HG03045 (cell line): ENCODE data around the gene CPXM2.

Experiments used
- ATAC-seq: cut with Tn5 transposase; IDR thresholded peaks from one replicate; pipeline ENCODE4 v1.9.1; 2021; ENCODE audit warnings: mild to moderate bottlenecking, moderate library complexity; ENCODE audit not compliant: unreplicated experiment

Gene CPXM2

DNA sequence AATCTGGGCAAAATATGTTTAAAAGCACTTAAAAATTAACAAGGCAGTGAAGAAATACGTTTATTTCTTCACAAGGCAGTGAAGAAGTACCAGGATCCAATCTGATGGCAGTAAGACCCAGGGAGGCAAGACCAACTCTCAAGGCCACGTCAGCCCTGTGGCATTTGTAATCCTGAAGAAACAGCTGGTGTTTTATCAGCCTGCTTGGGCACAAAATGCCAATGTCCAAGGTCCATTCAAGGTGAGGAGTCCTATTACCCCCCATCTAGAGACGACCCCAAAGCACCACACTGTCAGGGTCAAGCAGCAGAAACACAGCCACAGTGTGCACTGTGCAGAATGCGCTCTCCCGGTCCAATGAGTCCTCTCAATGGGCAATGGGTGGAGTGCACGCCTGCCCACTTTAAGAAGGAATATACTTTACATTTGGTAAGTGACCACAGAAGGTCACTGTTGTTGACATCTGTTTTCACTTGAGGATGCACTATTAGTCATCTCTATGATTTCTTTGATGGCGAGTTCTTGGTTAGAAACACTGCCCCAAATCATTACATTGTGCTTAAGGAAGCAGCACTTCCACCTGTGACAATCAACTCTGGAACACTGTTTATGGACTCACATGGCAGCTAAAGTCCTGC, 12.8 kb downstream of the CPXM2 start:
- no peak for ATAC-seq

DNA sequence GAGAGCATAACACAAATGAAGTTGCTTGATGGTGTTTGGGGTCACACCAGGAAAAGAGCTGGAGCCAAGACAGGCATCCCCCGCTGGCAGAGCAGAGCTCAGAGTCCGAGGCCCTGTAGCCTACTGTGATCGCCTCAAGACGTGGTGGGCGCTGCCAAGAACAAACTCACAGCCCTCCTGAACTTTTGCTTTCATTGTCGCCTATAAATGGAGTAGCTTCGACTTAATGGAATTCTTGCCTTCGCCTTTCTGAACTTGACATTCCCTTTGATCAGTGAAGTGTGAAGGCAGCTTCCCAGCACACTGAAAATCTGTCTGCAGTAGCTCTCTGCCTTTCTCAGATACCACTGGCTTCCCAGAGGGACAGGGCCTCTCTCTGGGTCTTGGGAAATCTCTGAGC, 21.3 kb downstream of the CPXM2 start:
- ATAC-seq: no peak

DNA sequence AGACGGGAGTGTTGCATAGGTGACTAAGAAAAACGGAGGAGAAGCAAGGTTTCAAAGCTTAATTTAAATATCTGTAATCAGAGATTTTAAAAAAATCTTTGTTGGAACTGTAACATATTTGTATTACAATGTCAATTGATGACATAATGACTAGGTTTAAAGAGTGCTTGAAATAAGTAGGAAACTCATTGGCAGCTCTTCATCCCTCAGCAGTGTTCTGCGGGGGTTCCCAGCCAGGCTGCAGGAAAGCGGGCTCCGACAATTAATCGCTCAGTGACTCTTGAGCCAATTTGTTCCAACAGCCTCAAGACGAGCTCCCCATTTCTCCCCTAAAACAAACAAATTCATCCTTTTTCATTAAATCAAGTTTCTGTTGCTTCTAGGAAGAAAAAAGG, 22.6 kb downstream of the CPXM2 start:
- no peak for ATAC-seq

DNA sequence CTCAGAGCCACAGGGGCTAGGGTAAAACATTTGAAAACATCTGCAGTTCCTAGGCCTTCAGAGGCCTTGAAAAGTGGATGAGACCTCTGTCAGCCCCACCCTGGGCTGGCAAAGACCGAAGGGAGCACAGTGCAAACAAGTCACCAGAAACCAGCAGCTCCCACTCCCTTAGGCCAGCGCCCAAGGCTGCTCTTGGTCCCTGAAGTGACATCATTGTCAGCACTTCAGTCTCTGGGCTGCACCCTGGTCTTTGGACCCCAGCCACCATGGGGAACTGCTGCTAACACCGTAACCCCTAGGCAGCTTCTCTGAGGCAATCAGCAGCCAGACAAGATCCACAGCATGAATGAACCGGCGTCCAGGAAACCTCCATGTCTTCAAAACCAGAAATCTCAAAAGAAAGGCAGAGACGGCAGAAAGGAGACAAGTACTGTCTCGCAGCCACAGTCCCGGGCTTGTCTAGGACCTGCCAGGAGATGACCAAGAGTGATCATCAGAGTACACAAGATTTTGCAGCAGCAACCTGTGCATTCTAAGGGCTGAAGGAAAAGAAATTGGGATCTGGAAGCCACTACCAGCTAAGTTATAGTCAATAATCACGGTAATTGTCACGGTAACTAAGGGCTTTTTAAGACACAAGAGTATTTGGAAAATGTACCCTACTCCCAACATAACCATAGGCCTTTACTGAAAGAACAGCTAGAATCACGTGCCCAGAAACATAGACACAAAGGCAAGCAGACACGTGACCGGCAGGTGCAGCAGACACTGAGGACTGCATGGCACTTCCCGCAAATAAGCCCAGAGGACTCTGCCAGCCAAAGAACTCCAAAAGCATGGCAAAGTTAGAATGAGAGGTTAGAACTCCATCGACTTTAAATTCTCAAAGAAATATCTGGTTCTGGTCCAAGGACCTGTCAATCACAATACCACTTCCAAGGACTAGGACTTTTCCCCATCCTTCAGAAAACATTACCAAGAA, 23.3 kb downstream of the CPXM2 start:
- no peak for ATAC-seq

DNA sequence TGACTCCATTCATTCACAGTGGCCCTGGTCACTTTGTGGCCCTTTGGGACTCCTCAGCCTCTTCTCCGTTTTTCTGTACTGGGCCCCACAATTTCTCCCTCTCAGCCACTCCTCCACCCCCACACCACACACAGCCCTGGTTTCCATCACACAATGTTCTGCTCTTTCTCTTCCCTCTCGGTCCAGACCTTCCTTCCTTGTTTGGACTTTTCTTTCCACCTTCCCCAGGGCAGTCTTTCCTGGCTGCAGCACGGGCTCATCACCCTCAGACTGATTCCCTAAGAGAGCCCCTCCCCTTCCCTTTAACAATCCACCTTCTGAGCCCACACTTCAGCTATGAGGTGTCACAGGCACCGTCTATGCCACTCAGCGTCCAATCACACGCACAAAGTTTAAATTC, 25.7 kb downstream of the CPXM2 start:
- no peak for ATAC-seq

DNA sequence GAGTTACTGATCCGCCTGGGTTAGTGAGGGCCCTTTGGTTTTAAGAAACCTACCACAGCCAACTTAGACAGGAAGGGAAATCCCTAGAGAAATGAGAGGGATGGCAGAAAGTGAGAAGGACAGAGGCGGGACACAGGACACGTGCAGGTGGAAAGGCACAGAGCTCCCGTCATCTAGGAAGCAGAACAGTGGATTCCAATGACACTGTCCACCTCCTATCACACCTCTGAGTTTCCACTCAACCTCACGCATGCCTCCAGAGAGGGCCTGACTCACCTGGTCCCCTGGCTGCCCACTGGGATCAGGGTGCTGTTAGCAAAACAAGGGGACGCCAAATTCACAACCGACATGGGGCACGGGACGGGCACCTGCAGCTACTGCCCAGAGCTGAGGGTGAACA, 26.3 kb downstream of the CPXM2 start:
- no peak for ATAC-seq

GRCh38 chr10:123864923-123865322, 26.7 kb downstream of the CPXM2 start:
- ATAC-seq: no peak

GRCh38 chr10:123863721-123864482, 27.7 kb downstream of the CPXM2 start:
- ATAC-seq: no peak

DNA sequence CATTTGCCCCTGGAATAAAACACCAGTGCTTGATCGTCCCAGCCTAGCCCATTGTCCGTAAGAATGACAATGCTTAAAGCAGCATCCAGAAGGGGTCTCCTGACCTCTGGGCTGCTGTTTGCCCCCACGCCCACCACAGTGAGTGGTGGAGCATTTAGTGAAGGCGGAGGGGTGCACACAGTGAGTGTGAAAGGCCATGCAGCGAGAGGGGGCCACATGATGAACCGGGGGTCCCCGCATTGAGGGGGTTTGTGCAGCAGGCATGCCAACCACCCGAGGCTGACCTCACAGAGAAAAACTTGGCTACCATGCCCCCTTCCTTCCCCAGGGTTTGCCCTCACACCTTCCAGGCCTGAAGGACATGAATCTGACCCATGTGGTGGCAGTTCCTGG, 28.4 kb downstream of the CPXM2 start:
- ATAC-seq: no peak

DNA sequence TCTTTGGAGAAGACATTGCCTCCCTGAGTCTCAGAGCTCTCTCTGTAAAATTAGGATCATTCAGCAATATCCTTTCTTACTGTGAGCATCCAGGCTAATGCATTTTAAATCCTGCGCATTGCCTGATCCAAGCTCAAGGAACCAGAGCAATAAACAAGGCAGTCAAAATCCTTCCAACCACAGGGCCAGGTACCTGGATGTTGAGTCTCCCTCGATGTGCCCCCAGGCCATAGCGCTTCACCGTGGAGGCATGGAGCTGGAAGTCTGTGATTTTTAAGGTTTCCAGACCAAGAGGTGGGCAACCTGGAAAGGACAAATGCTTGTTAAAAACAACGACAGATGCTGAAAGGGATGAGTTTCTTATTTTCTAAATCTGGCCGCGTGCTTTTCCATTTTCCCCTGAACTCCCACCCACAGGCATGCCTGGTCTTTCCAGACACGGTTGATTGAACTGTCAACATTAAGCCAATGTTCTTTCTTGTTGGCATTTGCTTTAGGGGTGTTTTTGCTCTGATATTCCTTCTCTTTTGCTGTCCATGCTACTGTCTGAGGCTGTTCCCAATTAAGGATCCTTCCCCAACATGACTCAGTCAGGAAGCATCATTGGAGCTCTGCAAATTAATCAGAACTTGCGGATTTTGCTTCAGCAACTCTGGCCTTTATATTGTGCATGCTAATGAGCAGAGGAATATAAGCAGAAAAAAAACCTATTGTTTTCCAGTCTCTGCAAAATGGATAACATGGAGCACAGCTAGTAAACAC, 29.0 kb downstream of the CPXM2 start:
- no peak for ATAC-seq

DNA sequence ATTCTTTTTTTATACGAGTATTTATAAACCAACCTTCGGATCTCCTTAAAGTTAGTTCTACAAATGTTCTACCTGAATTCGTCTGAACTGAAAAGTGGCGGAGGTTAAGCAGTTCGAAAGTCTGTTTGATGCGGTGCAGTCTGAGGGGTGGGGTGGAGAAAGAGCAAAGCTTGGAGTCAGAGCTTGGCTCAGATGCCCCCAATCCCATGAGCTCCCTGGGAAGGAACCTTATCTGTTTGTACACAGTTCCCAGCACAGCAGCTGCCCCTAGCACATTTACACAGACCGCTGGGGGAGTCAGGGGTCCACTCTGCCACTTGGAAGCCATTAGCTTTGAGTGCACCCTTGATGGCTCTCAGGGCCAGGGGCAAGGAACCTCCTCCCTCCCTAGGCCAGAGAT, 30.8 kb downstream of the CPXM2 start:
- no peak for ATAC-seq

- ATAC-seq: no peak
Measured at GRCh38 chr10:123860209-123860608, 31.4 kb downstream of the CPXM2 start.

DNA sequence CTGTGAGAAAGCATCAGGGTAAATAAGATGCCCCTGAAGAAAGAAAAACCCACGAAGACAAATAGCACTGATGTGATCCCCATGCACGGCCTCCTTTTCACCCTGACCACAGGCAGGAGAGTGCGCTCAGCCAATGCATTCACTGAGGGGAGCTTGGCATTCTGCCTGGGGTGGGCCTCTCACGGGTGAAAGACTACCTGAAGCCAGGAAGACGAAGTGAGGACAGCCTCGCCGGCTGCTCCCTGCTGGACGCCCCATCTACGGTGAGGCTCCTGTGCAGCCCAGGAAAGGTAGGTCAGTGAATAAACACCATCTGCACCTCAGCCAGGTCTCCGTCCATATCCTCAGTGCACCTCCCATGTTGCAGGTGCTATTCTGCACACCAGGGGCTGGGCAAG, 32.0 kb downstream of the CPXM2 start:
- no peak for ATAC-seq

DNA sequence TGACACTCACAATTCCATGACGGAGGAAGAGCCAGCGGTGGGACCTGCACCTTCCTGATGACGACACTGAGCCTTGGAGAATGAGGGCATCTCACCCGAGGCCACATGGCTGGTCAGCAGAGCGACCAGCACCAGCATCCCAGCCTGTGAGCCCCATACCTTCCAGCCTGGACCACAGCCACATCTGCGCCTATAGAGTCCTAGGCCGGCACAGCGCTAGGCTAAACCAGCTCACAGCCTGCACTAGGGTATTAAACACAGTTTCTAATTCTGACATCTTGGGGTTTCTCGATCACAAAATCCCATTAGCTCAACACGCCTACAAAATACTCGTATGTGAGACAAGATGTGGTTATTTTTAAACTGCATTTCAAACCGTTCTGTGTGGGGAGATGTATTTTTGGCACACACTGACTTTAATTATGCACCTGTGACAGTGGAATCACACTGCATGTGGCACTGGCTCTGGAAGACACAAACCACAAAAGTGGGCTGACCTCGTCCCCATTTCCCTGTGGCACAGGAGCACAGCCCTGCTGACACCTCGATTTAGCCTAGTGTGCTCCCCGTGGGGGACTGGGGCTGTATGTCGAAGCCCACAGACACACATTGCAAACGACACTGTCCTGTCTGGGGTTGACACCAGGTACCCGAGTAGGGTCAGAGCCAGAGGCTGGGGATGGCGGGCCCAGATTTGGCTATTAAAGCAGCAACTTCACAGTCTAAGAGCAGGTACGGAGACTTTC, 32.5 kb downstream of the CPXM2 start:
- ATAC-seq: no peak

GRCh38 chr10:123858077-123858681, 33.4 kb downstream of the CPXM2 start:
- no peak for ATAC-seq

DNA sequence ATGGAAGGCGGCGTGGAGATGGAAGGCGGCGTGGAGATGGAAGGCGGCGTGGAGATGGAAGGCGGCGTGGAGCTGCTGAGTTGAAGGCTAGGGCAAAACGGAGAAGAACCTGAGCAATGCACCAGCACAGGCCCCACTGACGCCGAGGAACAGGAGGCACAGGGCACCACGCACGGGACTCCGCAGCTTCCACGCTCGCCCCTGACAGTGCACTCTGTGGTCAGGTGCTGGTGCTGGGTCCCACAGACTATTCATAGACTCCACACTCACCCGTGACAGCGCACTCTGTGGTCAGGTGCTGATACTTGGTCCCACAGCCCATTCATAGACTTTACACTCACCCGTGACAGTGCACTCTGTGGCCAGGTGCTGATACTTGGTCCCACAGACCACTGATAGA, 34.0 kb downstream of the CPXM2 start:
- no peak for ATAC-seq

GRCh38 chr10:123855008-123855684, 36.5 kb downstream of the CPXM2 start:
- ATAC-seq: no peak

- no peak for ATAC-seq
Measured at GRCh38 chr10:123854498-123854897, 37.1 kb downstream of the CPXM2 start.

DNA sequence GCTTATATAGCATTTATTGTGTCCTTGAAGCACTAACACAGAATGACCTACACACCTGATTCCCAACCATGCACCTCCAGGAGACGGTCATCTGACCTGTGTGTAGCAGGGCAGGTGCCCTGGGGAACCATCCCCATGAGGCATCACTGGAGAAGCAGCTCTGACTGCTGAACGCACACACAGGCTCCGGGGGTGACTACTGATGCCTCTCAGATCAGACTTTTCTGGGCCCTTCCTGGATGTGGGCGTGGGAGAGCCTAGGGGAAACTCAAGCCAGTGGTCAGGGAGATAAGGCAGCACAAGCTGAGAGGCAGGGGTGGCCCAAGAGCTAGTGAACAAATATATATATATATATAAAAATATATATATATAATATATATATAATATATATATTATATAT, 37.6 kb downstream of the CPXM2 start:
- ATAC-seq: no peak
